Stimulated activated naive CD8-positive, alpha-beta T cell treated with anti-CD3 and anti-CD28 coated beads, Interleukin-15, Interleukin-2, amounts not matched to agents 100 ng/mL and 50 ng/mL, for 24 hours (primary cell): ENCODE measurements around the gene TMEM89.
A peak's percentile ranks its signal among the peaks of the same experiment; 100 is the strongest.

Experiments
- H3K27ac Mint-ChIP-seq: one replicate; pipeline ENCODE4 v1.8.0; 2021; ENCODE audit warnings: mild to moderate bottlenecking, mixed read lengths
- H3K27me3 Mint-ChIP-seq: one replicate; pipeline ENCODE4 v1.8.0; 2021; ENCODE audit warnings: mixed read lengths
- H3K36me3 Mint-ChIP-seq: one replicate; pipeline ENCODE4 v1.8.0; 2021; ENCODE audit warnings: low read depth, mixed read lengths
- H3K4me1 Mint-ChIP-seq: one replicate; pipeline ENCODE4 v1.8.0; 2021; ENCODE audit warnings: low read depth, mixed read lengths
- H3K4me3 Mint-ChIP-seq: one replicate; pipeline ENCODE4 v1.8.0; 2021; ENCODE audit warnings: mild to moderate bottlenecking, mixed read lengths
- H3K9me3 Mint-ChIP-seq: one replicate; pipeline ENCODE4 v1.8.0; 2021; ENCODE audit warnings: mixed read lengths

TMEM89 gene

GRCh38 chr3:48621461-48621869 lies at the start of gene TMEM89:
Gene TMEM89, minus strand, starts transcription at chr3:48621769. Its CDS starts 13 bp downstream, at chr3:48621756.
- Mint-ChIP-seq H3K4me3 (no peak within 1 kb of the TSS), H3K36me3 (peaks cover 7% of the 10 kb centered on the region), H3K27ac (no peak within 1 kb of the TSS), H3K9me3 (peaks cover 8% of the 10 kb centered on the region), H3K27me3 (no peaks in the 10 kb centered on the region), H3K4me1 (peaks cover 3% of the 10 kb centered on the region)

GRCh38 chr3:48664929-48665328 lies 43.4 kb upstream of the TMEM89 start:
- Mint-ChIP-seq H3K36me3 (peaks cover 10% of the 10 kb centered on the region), H3K27ac (no peak overlapping the region), H3K27me3 (peaks cover 18% of the 10 kb centered on the region), H3K4me3 (no peak overlapping the region), H3K9me3 (no peaks in the 10 kb centered on the region), H3K4me1 (peaks cover 21% of the 10 kb centered on the region)

DNA sequence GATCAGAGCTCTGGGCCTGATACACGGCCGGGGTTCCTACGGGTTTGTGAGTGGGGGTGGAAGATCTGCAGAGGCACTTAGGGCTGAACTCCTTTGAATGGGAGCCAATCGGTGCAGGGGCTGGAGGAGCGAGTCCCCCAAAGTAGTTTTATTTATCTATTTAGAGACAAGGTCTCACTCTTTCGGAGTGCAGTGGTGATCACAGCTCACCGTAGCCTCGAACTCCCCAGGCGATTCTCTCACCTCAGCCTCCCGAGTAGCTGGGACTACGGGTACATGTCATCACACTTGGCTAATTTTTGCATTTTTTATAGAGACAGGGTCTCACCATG lies 42.7 kb upstream of the TMEM89 start:
- H3K27ac Mint-ChIP-seq: no peak overlapping the region
- H3K9me3 Mint-ChIP-seq: no peaks in the 10 kb centered on the region
- peak overlapping the region; percentile 86 for H3K4me3 Mint-ChIP-seq
- peaks cover 21% of the 10 kb centered on the region for H3K27me3 Mint-ChIP-seq
- peaks cover 21% of the 10 kb centered on the region for H3K4me1 Mint-ChIP-seq
- H3K36me3 Mint-ChIP-seq: peaks cover 5% of the 10 kb centered on the region

- Mint-ChIP-seq H3K36me3 (peaks cover 5% of the 10 kb centered on the region), H3K27me3 (peaks cover 21% of the 10 kb centered on the region), H3K9me3 (no peaks in the 10 kb centered on the region), H3K4me3 (peak overlapping the region; percentile 86), H3K4me1 (peaks cover 21% of the 10 kb centered on the region), H3K27ac (peak overlapping the region; percentile 87)
Observed at GRCh38 chr3:48663489-48664312, 42.1 kb upstream of the TMEM89 start.

GRCh38 chr3:48662753-48663488 lies 41.4 kb upstream of the TMEM89 start, which contains the start of gene CELSR3:
Gene CELSR3, minus strand, starts transcription at chr3:48662886. Its CDS starts 252 bp downstream, at chr3:48662634.
- H3K27ac Mint-ChIP-seq: peak within 1 kb of the TSS; percentile 87
- H3K27me3 Mint-ChIP-seq: peaks cover 21% of the 10 kb centered on the region
- H3K36me3 Mint-ChIP-seq: peaks cover 5% of the 10 kb centered on the region
- H3K9me3 Mint-ChIP-seq: no peaks in the 10 kb centered on the region
- H3K4me1 Mint-ChIP-seq: peaks cover 21% of the 10 kb centered on the region
- H3K4me3 Mint-ChIP-seq: peak within 1 kb of the TSS; percentile 86

DNA sequence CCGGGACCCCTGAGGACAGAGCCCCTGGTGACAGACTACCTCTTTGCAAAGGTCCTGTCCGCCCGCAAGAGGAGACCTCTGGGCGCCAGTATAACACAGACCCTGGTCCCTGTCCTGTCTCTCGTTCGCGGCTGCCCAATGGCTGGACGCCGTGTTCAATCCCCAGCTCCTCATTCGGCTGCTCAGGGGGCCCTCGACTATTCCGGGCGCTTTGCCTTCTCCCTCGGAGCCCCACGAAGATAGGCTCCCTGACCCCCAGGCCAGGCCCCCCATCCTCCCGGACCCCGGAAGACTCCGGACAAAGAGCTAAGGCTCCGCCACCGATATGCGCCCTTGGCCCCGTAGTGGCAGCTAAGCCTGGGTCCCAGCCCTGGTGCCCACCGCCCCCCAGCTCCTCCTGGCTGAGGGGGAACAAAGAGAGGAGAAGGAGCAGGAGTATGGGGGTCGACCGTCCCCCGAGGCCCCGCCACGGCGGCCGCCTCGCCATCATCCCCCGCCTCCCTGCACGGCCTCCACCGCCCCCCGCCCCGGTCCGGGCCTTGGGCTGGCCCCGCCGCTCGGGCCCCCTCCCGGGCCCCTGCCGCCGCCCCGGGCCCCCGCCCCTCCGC lies 40.7 kb upstream of the TMEM89 start:
- Mint-ChIP-seq H3K4me1 (peaks cover 21% of the 10 kb centered on the region), H3K9me3 (no peaks in the 10 kb centered on the region), H3K27me3 (peaks cover 21% of the 10 kb centered on the region), H3K4me3 (peak overlapping the region; percentile 55), H3K36me3 (peaks cover 5% of the 10 kb centered on the region), H3K27ac (no peak overlapping the region)

DNA sequence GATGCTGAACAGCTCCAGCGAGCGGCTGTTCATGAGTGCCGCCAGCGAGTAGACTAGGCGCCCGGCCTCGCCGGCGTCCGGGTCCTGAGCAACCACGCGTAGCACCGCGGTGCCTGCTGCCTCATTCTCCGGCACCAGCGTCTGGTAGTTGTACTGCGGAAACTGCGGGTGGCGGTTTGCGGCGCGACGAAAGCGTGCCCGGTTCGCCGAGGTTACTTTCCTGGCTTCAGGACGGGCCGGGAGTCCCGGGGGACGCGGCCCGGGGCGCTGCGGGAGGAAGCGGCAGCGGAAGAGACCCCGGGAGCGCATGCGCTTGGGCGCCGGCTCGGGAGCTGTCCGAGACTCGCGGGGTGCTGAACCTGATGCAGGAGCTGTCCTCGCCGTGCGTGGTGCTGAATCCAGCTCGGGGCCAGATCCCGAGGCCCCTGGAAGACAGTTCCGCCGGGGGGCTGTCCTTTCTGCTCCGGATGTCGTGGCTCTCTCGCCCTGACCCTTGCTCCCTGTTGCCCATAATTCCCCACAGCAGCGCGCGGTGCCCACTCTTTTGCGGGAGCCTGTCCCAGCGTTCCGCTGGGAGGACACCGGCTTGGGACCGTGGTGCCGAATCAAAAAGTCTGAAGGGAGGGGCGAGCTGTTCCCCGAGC lies 40.1 kb upstream of the TMEM89 start:
- peak overlapping the region; percentile 55 for H3K4me3 Mint-ChIP-seq
- H3K36me3 Mint-ChIP-seq: peaks cover 5% of the 10 kb centered on the region
- H3K4me1 Mint-ChIP-seq: peaks cover 28% of the 10 kb centered on the region
- no peak overlapping the region for H3K27ac Mint-ChIP-seq
- H3K9me3 Mint-ChIP-seq: no peaks in the 10 kb centered on the region
- peaks cover 21% of the 10 kb centered on the region for H3K27me3 Mint-ChIP-seq

DNA sequence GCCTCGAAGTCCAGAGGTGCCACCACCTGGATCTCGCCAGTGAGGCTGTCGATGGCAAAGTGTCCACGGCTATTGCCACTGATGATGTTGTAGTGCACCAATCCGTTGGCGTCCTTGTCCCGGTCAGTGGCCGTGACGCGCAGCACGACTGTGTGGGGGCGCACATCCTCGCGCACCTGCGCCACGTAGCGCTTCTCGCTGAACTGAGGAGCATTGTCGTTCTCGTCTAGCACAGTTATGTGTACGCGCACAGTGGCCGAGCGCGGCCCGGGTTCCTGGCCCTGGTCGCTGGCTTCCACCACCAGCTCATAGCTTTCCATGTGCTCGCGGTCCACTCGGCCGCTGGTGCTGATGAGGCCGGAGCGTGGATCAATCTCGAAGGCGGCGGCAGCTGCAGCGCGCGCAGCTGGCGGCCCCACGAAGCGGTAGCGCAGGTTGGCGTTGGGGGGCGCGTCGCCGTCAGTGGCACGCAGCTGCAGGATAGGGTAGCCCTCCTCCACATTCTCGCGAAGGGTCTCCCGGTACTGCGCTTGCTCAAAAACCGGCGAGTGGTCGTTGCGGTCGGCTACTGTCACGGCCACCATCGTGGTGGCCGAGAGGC lies 39.3 kb upstream of the TMEM89 start:
- Mint-ChIP-seq H3K27ac (no peak overlapping the region), H3K4me1 (peaks cover 30% of the 10 kb centered on the region), H3K4me3 (peak overlapping the region; percentile 7), H3K27me3 (peaks cover 21% of the 10 kb centered on the region), H3K9me3 (no peaks in the 10 kb centered on the region), H3K36me3 (no peaks in the 10 kb centered on the region)

DNA sequence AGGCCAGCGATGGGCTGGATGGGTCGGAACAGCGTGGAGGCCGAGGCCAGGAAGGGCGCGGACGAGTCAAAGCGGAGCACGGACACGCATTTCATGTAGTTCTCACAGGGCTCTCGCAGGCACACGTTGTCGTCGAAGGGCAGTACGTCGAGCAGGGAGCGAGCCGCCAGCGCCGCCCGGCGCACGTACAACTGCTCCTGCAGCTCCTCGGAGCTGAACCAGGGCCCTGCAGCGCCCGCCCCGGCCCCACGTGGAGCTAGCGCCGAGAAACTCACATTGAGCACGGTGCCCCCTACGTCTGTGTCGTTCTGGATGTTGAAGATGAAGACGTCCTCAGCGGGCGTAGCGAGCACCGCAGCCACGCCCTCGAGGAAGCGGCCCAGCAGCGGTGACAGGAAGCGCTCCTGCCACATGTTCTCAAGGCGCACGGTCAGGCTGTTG lies 35.3 kb upstream of the TMEM89 start:
- peaks cover 12% of the 10 kb centered on the region for H3K27me3 Mint-ChIP-seq
- peak overlapping the region; percentile 77 for H3K4me3 Mint-ChIP-seq
- H3K9me3 Mint-ChIP-seq: no peaks in the 10 kb centered on the region
- peaks cover 24% of the 10 kb centered on the region for H3K4me1 Mint-ChIP-seq
- peak overlapping the region; percentile 83 for H3K27ac Mint-ChIP-seq
- no peaks in the 10 kb centered on the region for H3K36me3 Mint-ChIP-seq

GRCh38 chr3:48656061-48656840 lies 34.7 kb upstream of the TMEM89 start:
- peaks cover 21% of the 10 kb centered on the region for H3K4me1 Mint-ChIP-seq
- peaks cover 12% of the 10 kb centered on the region for H3K27me3 Mint-ChIP-seq
- H3K27ac Mint-ChIP-seq: peak overlapping the region; percentile 88
- H3K9me3 Mint-ChIP-seq: no peaks in the 10 kb centered on the region
- H3K36me3 Mint-ChIP-seq: no peaks in the 10 kb centered on the region
- peak overlapping the region; percentile 77 for H3K4me3 Mint-ChIP-seq

GRCh38 chr3:48655606-48656005 lies 34.0 kb upstream of the TMEM89 start:
- Mint-ChIP-seq H3K36me3 (no peaks in the 10 kb centered on the region), H3K4me3 (peak overlapping the region; percentile 77), H3K9me3 (no peaks in the 10 kb centered on the region), H3K4me1 (peaks cover 21% of the 10 kb centered on the region), H3K27me3 (peaks cover 8% of the 10 kb centered on the region), H3K27ac (peak overlapping the region; percentile 88)

GRCh38 chr3:48655063-48655462 lies 33.5 kb upstream of the TMEM89 start:
- H3K4me1 Mint-ChIP-seq: peaks cover 21% of the 10 kb centered on the region
- H3K27ac Mint-ChIP-seq: peak overlapping the region; percentile 88
- H3K4me3 Mint-ChIP-seq: peak overlapping the region; percentile 77
- no peaks in the 10 kb centered on the region for H3K36me3 Mint-ChIP-seq
- H3K9me3 Mint-ChIP-seq: no peaks in the 10 kb centered on the region
- H3K27me3 Mint-ChIP-seq: peaks cover 4% of the 10 kb centered on the region

- H3K4me3 Mint-ChIP-seq: no peak overlapping the region
- H3K36me3 Mint-ChIP-seq: no peaks in the 10 kb centered on the region
- no peaks in the 10 kb centered on the region for H3K27me3 Mint-ChIP-seq
- no peak overlapping the region for H3K27ac Mint-ChIP-seq
- H3K9me3 Mint-ChIP-seq: no peaks in the 10 kb centered on the region
- H3K4me1 Mint-ChIP-seq: peaks cover 21% of the 10 kb centered on the region
Observed at GRCh38 chr3:48652923-48653715, 31.6 kb upstream of the TMEM89 start.
